Esophagus muscularis mucosa (tissue), 4 donors: ENCODE measurements around the gene PIK3CB. TPM values are rescaled to one million over a fixed set of nuclear protein-coding genes. Genes with fewer than 3 reads are reported as not detected.
"Not testable (repeated sequence)": the region's sequence is repeated elsewhere in the genome, so short reads cannot be mapped to it uniquely, and the experiment has no call there.

ENCODE experiments used
- DNase-seq: peaks from one replicate; pipeline ENCODE4 v3.0.0-alpha.2; 2017; ENCODE audit errors: extremely low spot score
- H3K27ac ChIP-seq, 4 donors: fragments of 200-600 bp; sonication (generic); replicated peaks in 1 of 4; 1 replicate in 3 of 4; 2 replicates in 1 of 4; pipeline ENCODE4 v1.5.1; 2016 to 2019; ENCODE audit warnings: mild to moderate bottlenecking in 1 of 4
- H3K27me3 ChIP-seq, 4 donors: fragments of 200-600 bp; sonication (generic); one replicate each; pipeline versions ENCODE4 v1.5.1 to v1.6.0; 2016 to 2019
- H3K36me3 ChIP-seq, 4 donors: fragments of 200-600 bp; sonication (generic); one replicate each; pipeline ENCODE4 v1.5.1; 2016 to 2019
- H3K4me1 ChIP-seq, 4 donors: fragments of 200-600 bp; sonication (generic); one replicate each; pipeline ENCODE4 v1.5.1; 2016 to 2019
- H3K4me3 ChIP-seq, 4 donors: fragments of 200-600 bp; sonication (generic); 1 replicate in 2 of 4; 2 replicates in 2 of 4; pipeline ENCODE4 v1.5.1; 2016 to 2019; ENCODE audit warnings: mild to moderate bottlenecking in 4 of 4, moderate library complexity in 1 of 4
- H3K9me3 ChIP-seq, 4 donors: fragments of 200-600 bp; sonication (generic); 1 replicate in 3 of 4; 2 replicates in 1 of 4; pipeline ENCODE4 v1.5.1; 2016 to 2019
- EP300 ChIP-seq: sonication (generic); formaldehyde crosslinking; IDR thresholded peaks from one replicate; pipeline ENCODE4 v1.6.1; 2017; ENCODE audit warnings: antibody characterized with exemption
- POLR2A ChIP-seq: fragments of 450-650 bp; IDR thresholded peaks from one replicate; pipeline ENCODE4 v1.6.1; 2017; ENCODE audit warnings: antibody characterized with exemption, moderate library complexity, mild to moderate bottlenecking, low read depth
- POLR2AphosphoS5 ChIP-seq, 2 donors: sonication (generic); formaldehyde crosslinking; IDR thresholded peaks; one replicate each; pipeline ENCODE4 v1.6.1; 2017; ENCODE audit warnings: antibody characterized with exemption in 2 of 2
- WGBS: methylation state at CpG from one replicate; pipeline ENCODE4 v1.1.5; 2018; 5-methylcytosine and 5-hydroxymethylcytosine counted together
- intact Hi-C: fragments of 100-400 bp; cut with DNase I; formaldehyde crosslinking; loops from one replicate; pipeline ENCODE4 v1.15.1; 2023
- total RNA-seq, 4 donors: library from RNA; depleted of rRNA; stranded (reverse); fragments of >200 nt; gene quantifications; one replicate each; pipeline versions ENCODE4 v1.1.0 to v1.2.1, GENCODE V29; 2016
- TF ChIP-seq, protein P1 (sequence below), 3 experiments: fragments of 200-600 bp in 2 of 3; fragments of 450-650 bp in 1 of 3; sonication (generic) in 2 of 3; IDR thresholded peaks; one replicate each; pipeline ENCODE4 v1.5.1; 2017 to 2019; ENCODE audit warnings: antibody characterized with exemption in 3 of 3, mild to moderate bottlenecking in 2 of 3, moderate library complexity in 1 of 3

PIK3CB gene
- total RNA-seq, 4 donors from 2014 or later: 32.1 to 42.7 (median 36.6) TPM

DNA sequence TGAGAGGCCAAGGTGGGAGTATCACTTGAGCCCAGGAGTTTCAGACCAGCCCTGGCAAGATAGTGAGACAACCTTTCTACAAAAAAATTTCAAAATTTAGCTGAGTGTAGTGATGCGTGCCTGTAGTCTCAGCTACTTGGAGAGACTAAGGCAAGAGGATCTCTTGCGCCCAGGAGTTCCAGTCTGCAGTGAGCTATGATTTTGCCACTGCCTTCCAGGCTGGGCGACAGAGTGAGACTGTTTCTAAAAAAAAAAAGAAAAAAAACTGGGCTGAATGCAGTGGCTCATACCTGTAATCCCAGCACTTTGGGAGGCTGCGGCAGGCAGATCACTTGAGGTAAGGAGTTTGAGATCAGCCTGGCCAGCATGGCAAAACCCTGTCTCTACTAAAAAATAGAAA lies 14.0 kb upstream of the PIK3CB start:
- Histone ChIP-seq H3K4me1 (no peaks in the 10 kb centered on the region), H3K27me3 (no peaks in the 10 kb centered on the region), H3K27ac (no peak overlapping the region), H3K36me3 (no peaks in the 10 kb centered on the region), H3K4me3 (no peak overlapping the region), H3K9me3 (no peaks in the 10 kb centered on the region)
- DNase-seq: no peak
- intact Hi-C loops: no loop called here
- WGBS: 92% methylated on average over 4 of the region's 4 CpGs
- TF ChIP-seq EP300: no peak
- TF ChIP-seq, protein P1, sequence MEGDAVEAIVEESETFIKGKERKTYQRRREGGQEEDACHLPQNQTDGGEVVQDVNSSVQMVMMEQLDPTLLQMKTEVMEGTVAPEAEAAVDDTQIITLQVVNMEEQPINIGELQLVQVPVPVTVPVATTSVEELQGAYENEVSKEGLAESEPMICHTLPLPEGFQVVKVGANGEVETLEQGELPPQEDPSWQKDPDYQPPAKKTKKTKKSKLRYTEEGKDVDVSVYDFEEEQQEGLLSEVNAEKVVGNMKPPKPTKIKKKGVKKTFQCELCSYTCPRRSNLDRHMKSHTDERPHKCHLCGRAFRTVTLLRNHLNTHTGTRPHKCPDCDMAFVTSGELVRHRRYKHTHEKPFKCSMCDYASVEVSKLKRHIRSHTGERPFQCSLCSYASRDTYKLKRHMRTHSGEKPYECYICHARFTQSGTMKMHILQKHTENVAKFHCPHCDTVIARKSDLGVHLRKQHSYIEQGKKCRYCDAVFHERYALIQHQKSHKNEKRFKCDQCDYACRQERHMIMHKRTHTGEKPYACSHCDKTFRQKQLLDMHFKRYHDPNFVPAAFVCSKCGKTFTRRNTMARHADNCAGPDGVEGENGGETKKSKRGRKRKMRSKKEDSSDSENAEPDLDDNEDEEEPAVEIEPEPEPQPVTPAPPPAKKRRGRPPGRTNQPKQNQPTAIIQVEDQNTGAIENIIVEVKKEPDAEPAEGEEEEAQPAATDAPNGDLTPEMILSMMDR (IDR thresholded peaks at IDR 0.05): no peak
- no peak for TF ChIP-seq POLR2A

DNA sequence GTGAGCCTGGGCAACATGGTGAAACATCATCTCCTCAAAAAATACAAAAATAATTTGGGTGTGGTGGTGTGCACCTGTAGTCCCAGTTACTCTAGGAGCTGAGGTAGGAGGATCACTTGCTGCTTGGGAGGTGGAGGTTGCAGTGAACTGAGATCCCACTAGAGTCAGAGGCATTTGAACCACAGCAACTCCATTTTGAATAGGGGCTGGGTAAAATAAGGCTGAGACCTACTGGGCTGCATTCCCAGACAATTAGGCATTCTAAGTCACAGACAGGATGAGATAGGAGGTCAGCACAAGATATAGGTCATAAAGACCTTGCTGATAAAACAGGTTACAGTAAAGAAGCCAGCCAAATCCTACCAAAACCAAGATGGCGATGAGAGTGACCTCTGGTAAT lies 12.1 kb upstream of the PIK3CB start:
- H3K9me3 ChIP-seq, H3K36me3 ChIP-seq, DNase-seq, H3K27me3 ChIP-seq, H3K4me3 ChIP-seq, H3K4me1 ChIP-seq, intact Hi-C loops, H3K27ac ChIP-seq: not testable (repeated sequence)
- WGBS: 87% methylated on average over 1 of the region's 1 CpG

DNA sequence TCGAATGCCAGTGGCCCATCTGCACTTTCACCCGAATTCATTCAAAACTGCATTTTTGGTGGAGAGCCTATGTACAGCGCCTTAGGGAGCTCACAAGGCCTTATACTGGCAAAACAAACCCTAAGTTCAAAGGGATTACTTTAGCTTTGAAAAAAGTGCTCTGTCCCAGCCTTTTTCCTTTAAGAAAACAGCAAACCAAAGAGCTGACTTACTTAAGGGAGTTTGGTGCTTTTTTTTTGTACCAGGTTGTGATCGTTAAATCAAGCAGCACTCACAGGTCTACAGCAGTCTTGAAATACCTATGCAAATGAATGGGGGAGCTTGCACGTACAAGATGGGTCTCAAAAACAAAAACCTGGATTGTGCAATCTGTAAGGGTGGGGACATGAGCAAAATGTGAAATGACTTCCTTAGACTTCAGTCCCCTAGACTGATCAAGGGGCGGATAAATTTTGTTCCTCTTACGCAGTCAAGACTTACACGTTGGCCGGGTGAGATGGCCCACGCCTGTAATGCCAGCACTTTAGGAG lies 11.6 kb upstream of the PIK3CB start:
- no peaks in the 10 kb centered on the region for H3K27me3 ChIP-seq
- no peaks in the 10 kb centered on the region for H3K36me3 ChIP-seq
- no peak overlapping the region for H3K27ac ChIP-seq
- H3K4me1 ChIP-seq: no peaks in the 10 kb centered on the region
- intact Hi-C loops: no loop called here
- TF ChIP-seq, protein P1 (IDR thresholded peaks at IDR 0.05): no peak
- no peak for TF ChIP-seq EP300
- no peak for TF ChIP-seq POLR2AphosphoS5 (IDR thresholded peaks at IDR 0.05)
- no peak for TF ChIP-seq POLR2A
- WGBS: 76% methylated on average over 10 of the region's 10 CpGs
- DNase-seq: no peak
- no peak overlapping the region for H3K4me3 ChIP-seq
- no peaks in the 10 kb centered on the region for H3K9me3 ChIP-seq

DNA sequence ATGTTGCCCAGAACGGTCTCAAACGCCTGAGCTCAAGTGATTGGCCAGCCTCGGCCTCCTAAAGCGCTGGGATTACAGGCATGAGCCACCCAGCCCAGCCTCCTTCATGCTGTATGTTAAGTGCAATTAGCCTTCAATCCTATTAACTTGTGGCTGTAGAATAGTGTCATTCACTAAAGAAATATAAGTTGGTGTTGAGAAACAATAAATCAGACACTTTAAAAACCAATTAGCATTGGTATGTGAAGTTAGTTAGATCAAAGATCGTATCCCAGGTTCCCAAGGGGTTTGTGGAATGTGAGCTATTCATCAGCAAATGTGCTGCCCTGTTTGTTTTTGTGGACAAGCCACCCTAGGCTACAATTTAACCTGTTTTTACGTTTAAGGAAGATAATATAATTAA lies 11.0 kb upstream of the PIK3CB start:
- DNase-seq: no peak
- H3K4me3 ChIP-seq: no peak overlapping the region
- TF ChIP-seq POLR2A (no peak), EP300 (no peak), POLR2AphosphoS5 (IDR thresholded peaks at IDR 0.05) (no peak)
- TF ChIP-seq, protein P1 (IDR thresholded peaks at IDR 0.05): no peak
- 68% methylated on average over 6 of the region's 6 CpGs for WGBS
- H3K27ac ChIP-seq: no peak overlapping the region
- intact Hi-C loops: no loop called here
- H3K36me3 ChIP-seq: no peaks in the 10 kb centered on the region
- H3K4me1 ChIP-seq: no peaks in the 10 kb centered on the region
- no peaks in the 10 kb centered on the region for H3K27me3 ChIP-seq
- H3K9me3 ChIP-seq: no peaks in the 10 kb centered on the region

DNA sequence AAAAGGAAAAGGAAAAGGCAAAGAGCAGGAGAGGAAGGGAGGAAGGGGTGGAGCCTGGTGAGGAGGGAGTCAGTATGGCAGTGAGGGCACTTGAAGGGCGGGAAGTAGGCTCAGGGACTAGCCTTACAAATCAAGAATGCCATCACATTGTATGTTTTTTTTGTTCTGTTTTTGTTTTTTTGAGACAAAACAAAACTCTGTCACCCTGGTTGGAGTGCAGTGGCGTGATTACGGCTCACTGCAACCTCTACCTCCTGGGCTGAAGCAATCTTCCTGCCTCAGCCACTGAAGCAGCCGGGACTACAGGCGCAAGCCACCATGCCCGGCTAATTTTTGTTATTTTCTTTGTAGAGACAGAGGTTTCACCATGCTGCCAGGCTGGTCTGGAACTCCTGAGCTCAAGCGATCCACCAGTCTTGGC lies 10.5 kb upstream of the PIK3CB start:
- TF ChIP-seq POLR2A (no peak), POLR2AphosphoS5 (IDR thresholded peaks at IDR 0.05) (no peak), EP300 (no peak)
- TF ChIP-seq, protein P1 (IDR thresholded peaks at IDR 0.05): no peak
- Histone ChIP-seq H3K27me3 (no peaks in the 10 kb centered on the region), H3K4me1 (no peaks in the 10 kb centered on the region), H3K9me3 (no peaks in the 10 kb centered on the region), H3K36me3 (no peaks in the 10 kb centered on the region), H3K27ac (no peak overlapping the region), H3K4me3 (no peak overlapping the region)
- WGBS: 80% methylated on average over 7 of the region's 7 CpGs
- no peak for DNase-seq
- intact Hi-C loops: no loop called here
